Glutamatergic neuron (in vitro differentiated cells): ENCODE results near the gene GALE. TPM values are rescaled to one million over a fixed set of nuclear protein-coding genes. Genes with fewer than 3 reads are reported as not detected.

Experiments used
- DNase-seq: peaks from one replicate; pipeline ENCODE4 v3.0.0; 2022
- H3K27ac Mint-ChIP-seq: one replicate; pipeline ENCODE4 v1.8.0; 2020; ENCODE audit warnings: mild to moderate bottlenecking, mixed read lengths, inconsistent platforms; ENCODE audit not compliant: unreplicated experiment
- H3K27me3 Mint-ChIP-seq: one replicate; pipeline ENCODE4 v1.8.0; 2020; ENCODE audit warnings: mild to moderate bottlenecking, moderate library complexity, mixed read lengths, inconsistent platforms; ENCODE audit not compliant: unreplicated experiment
- H3K36me3 Mint-ChIP-seq: one replicate; pipeline ENCODE4 v1.8.0; 2020; ENCODE audit warnings: mild to moderate bottlenecking, mixed read lengths, inconsistent platforms; ENCODE audit not compliant: unreplicated experiment
- H3K4me1 Mint-ChIP-seq: one replicate; pipeline ENCODE4 v1.8.0; 2020; ENCODE audit warnings: mild to moderate bottlenecking, low read depth, mixed read lengths, inconsistent platforms; ENCODE audit not compliant: unreplicated experiment
- H3K4me3 Mint-ChIP-seq: one replicate; pipeline ENCODE4 v1.8.0; 2020; ENCODE audit warnings: mild to moderate bottlenecking, mixed read lengths, inconsistent platforms; ENCODE audit not compliant: unreplicated experiment
- H3K9me3 Mint-ChIP-seq: one replicate; pipeline ENCODE4 v1.8.0; 2020; ENCODE audit warnings: mild to moderate bottlenecking, moderate library complexity, mixed read lengths, inconsistent platforms; ENCODE audit not compliant: unreplicated experiment
- CTCF ChIP-seq: fragments of 200-600 bp; sonication (generic); IDR thresholded peaks from one replicate; pipeline ENCODE4 v1.5.0; 2021; ENCODE audit not compliant: partially characterized antibody, unreplicated experiment
- total RNA-seq: library from RNA; stranded (reverse); fragmentation: NEBNext Ultra II Directional; extraction: Animal tissue kit (Norgen Biotek cat#: 25700); gene quantifications from one replicate; pipeline ENCODE4 v1.2.1, GENCODE V29; 2021; ENCODE audit not compliant: unreplicated experiment

Gene GALE
- total RNA-seq, 1 donor from 2014 or later, result 32.6 TPM

- no peak for TF ChIP-seq CTCF
- H3K27ac Mint-ChIP-seq, result no peak overlapping the region
- peaks cover 2% of the 10 kb centered on the region for H3K4me1 Mint-ChIP-seq
- no peak overlapping the region for H3K4me3 Mint-ChIP-seq
- no peak for DNase-seq
- no peaks in the 10 kb centered on the region for H3K36me3 Mint-ChIP-seq
- H3K9me3 Mint-ChIP-seq, result no peaks in the 10 kb centered on the region
- H3K27me3 Mint-ChIP-seq, result peaks cover 2% of the 10 kb centered on the region
Measured at GRCh38 chr1:23756676-23757075, 43.9 kb downstream of the GALE start.

GRCh38 chr1:23752909-23753308 is 47.6 kb downstream of the GALE start:
- Mint-ChIP-seq H3K27me3 (no peaks in the 10 kb centered on the region), H3K9me3 (no peaks in the 10 kb centered on the region), H3K27ac (no peak overlapping the region), H3K4me1 (no peaks in the 10 kb centered on the region), H3K4me3 (no peak overlapping the region), H3K36me3 (no peaks in the 10 kb centered on the region)
- no peak for DNase-seq
- TF ChIP-seq CTCF, result no peak

- no peak for DNase-seq
- H3K4me1 Mint-ChIP-seq, result no peaks in the 10 kb centered on the region
- H3K27me3 Mint-ChIP-seq, result no peaks in the 10 kb centered on the region
- TF ChIP-seq CTCF, result no peak
- no peak overlapping the region for H3K27ac Mint-ChIP-seq
- no peaks in the 10 kb centered on the region for H3K36me3 Mint-ChIP-seq
- H3K4me3 Mint-ChIP-seq, result no peak overlapping the region
- no peaks in the 10 kb centered on the region for H3K9me3 Mint-ChIP-seq
Measured at GRCh38 chr1:23751815-23752200, 48.7 kb downstream of the GALE start.

GRCh38 chr1:23751050-23751814 is 49.3 kb downstream of the GALE start:
- no peaks in the 10 kb centered on the region for H3K36me3 Mint-ChIP-seq
- H3K4me1 Mint-ChIP-seq, result no peaks in the 10 kb centered on the region
- H3K4me3 Mint-ChIP-seq, result no peak overlapping the region
- DNase-seq, result peak; percentile 44
- peak overlapping the region; percentile 6 for H3K27ac Mint-ChIP-seq
- H3K27me3 Mint-ChIP-seq, result no peaks in the 10 kb centered on the region
- no peaks in the 10 kb centered on the region for H3K9me3 Mint-ChIP-seq
- TF ChIP-seq CTCF, result peak; percentile 67

- no peak for TF ChIP-seq CTCF
- Mint-ChIP-seq H3K36me3 (no peaks in the 10 kb centered on the region), H3K27ac (no peak overlapping the region), H3K4me3 (no peak overlapping the region), H3K9me3 (peaks cover 8% of the 10 kb centered on the region), H3K4me1 (peaks cover 9% of the 10 kb centered on the region), H3K27me3 (peaks cover 4% of the 10 kb centered on the region)
- DNase-seq, result no peak
Measured at GRCh38 chr1:23748016-23748415, 52.5 kb downstream of the GALE start.
